ENCODE results near the gene FRMD4A. TPM values are rescaled to one million over a fixed set of nuclear protein-coding genes. Genes with fewer than 3 reads are reported as not detected.

FRMD4A gene
- total RNA-seq, 4 donors from 2014 or later = 4.0 to 12.7 (median 5.6) TPM

GRCh38 chr10:14010769-14011574, 319.8 kb downstream of the FRMD4A start:
- Histone ChIP-seq H3K36me3 (no peaks in the 10 kb centered on the region), H3K4me1 (peaks cover 0 to 11% (median 3%) of the 10 kb centered on the region in 4 donors), H3K27ac (no peak overlapping the region), H3K9me3 (no peaks in the 10 kb centered on the region), H3K4me3 (no peak overlapping the region), H3K27me3 (no peaks in the 10 kb centered on the region)
- no peak for TF ChIP-seq EP300 (IDR thresholded peaks at IDR 0.05; ENCODE audit: low read depth)
- no peak for TF ChIP-seq CTCF (IDR thresholded peaks at IDR 0.05)
- no peak for TF ChIP-seq POLR2A (IDR thresholded peaks at IDR 0.05)
- no peak for TF ChIP-seq POLR2AphosphoS5 (IDR thresholded peaks at IDR 0.05)
- DNase-seq = no peak
- in situ Hi-C loops (cut with MboI; ENCODE audit: low pct_ligation_motif_present in 1 of 4, low pct_unique_long_range_greater_than_20kb in 1 of 4, low sequenced_read_pairs in 3 of 4) = no loop called here
- WGBS, 2 donors (ENCODE audit: low coverage in 1 of 2) = 69% methylated on average over 2 to 5 of the region's 5 CpGs
- intact Hi-C loops (cut with DNase I; ENCODE audit: low total_unique reads) = no loop called here

GRCh38 chr10:14010101-14010558, 320.6 kb downstream of the FRMD4A start:
- TF ChIP-seq CTCF (IDR thresholded peaks at IDR 0.05) (no peak), POLR2AphosphoS5 (IDR thresholded peaks at IDR 0.05) (no peak), EP300 (IDR thresholded peaks at IDR 0.05; ENCODE audit: low read depth) (no peak), POLR2A (IDR thresholded peaks at IDR 0.05) (no peak)
- Histone ChIP-seq H3K4me1 (peaks cover 0 to 11% (median 3%) of the 10 kb centered on the region in 4 donors), H3K27ac (peak overlapping the region in 3 of 4 donors; percentile 46 to 59 (median 57)), H3K9me3 (no peaks in the 10 kb centered on the region), H3K4me3 (no peak overlapping the region), H3K27me3 (no peaks in the 10 kb centered on the region), H3K36me3 (no peaks in the 10 kb centered on the region)
- in situ Hi-C loops (cut with MboI; ENCODE audit: low pct_ligation_motif_present in 1 of 4, low pct_unique_long_range_greater_than_20kb in 1 of 4, low sequenced_read_pairs in 3 of 4) (no loop called here), intact Hi-C loops (cut with DNase I; ENCODE audit: low total_unique reads) (no loop called here)
- DNase-seq = no peak
- WGBS, 2 donors (ENCODE audit: low coverage in 1 of 2) = 39 to 72% methylated on average over 3 to 5 of the region's 5 CpGs

GRCh38 chr10:14009371-14010100, 321.2 kb downstream of the FRMD4A start:
- H3K27me3 ChIP-seq = no peaks in the 10 kb centered on the region
- peak overlapping the region; percentile 15 to 59 (median 52) for H3K27ac ChIP-seq
- no peaks in the 10 kb centered on the region for H3K9me3 ChIP-seq
- WGBS, 2 donors (ENCODE audit: low coverage in 1 of 2) = 32 to 37% methylated on average over 14 to 24 of the region's 24 CpGs
- H3K4me3 ChIP-seq = peak overlapping the region in 2 of 4 donors; percentile 10 to 31
- TF ChIP-seq POLR2AphosphoS5 (IDR thresholded peaks at IDR 0.05) (peak in 1 of 3 donors; percentile 18), POLR2A (IDR thresholded peaks at IDR 0.05) (peak; percentile 11), CTCF (IDR thresholded peaks at IDR 0.05) (no peak), EP300 (IDR thresholded peaks at IDR 0.05; ENCODE audit: low read depth) (no peak)
- in situ Hi-C loops (cut with MboI; ENCODE audit: low pct_ligation_motif_present in 1 of 4, low pct_unique_long_range_greater_than_20kb in 1 of 4, low sequenced_read_pairs in 3 of 4) (no loop called here), intact Hi-C loops (cut with DNase I; ENCODE audit: low total_unique reads) (no loop called here)
- peaks cover 0 to 11% (median 3%) of the 10 kb centered on the region in 4 donors for H3K4me1 ChIP-seq
- no peak for DNase-seq
- no peaks in the 10 kb centered on the region for H3K36me3 ChIP-seq

GRCh38 chr10:14008740-14009080, 322.0 kb downstream of the FRMD4A start:
- no peak for TF ChIP-seq POLR2A (IDR thresholded peaks at IDR 0.05)
- no peak for TF ChIP-seq EP300 (IDR thresholded peaks at IDR 0.05; ENCODE audit: low read depth)
- TF ChIP-seq POLR2AphosphoS5 (IDR thresholded peaks at IDR 0.05) = no peak
- no peak for TF ChIP-seq CTCF (IDR thresholded peaks at IDR 0.05)
- H3K4me1 ChIP-seq = peaks cover 0 to 11% (median 3%) of the 10 kb centered on the region in 4 donors
- DNase-seq = no peak
- peak overlapping the region; percentile 5 to 59 (median 32) for H3K27ac ChIP-seq
- H3K4me3 ChIP-seq = peak overlapping the region in 2 of 4 donors; percentile 5 to 9
- no peaks in the 10 kb centered on the region for H3K36me3 ChIP-seq
- H3K9me3 ChIP-seq = no peaks in the 10 kb centered on the region
- no peaks in the 10 kb centered on the region for H3K27me3 ChIP-seq
- WGBS, 2 donors (ENCODE audit: low coverage in 1 of 2) = 46 to 51% methylated on average over 9 of the region's 9 CpGs
- in situ Hi-C loops (cut with MboI; ENCODE audit: low pct_ligation_motif_present in 1 of 4, low pct_unique_long_range_greater_than_20kb in 1 of 4, low sequenced_read_pairs in 3 of 4) (no loop called here), intact Hi-C loops (cut with DNase I; ENCODE audit: low total_unique reads) (no loop called here)
